ENCODE measurements around the gene SNX3.
A peak's percentile ranks its signal among the peaks of the same experiment; 100 is the strongest.

SNX3 gene

GRCh38 chr6:108171918-108172516 lies 88.8 kb downstream of the SNX3 start:
- Mint-ChIP-seq H3K27me3 (peaks cover 100% of the 10 kb centered on the region), H3K4me3 (no peak overlapping the region), H3K36me3 (no peaks in the 10 kb centered on the region), H3K27ac (no peak overlapping the region), H3K4me1 (peaks cover 61% of the 10 kb centered on the region), H3K9me3 (no peaks in the 10 kb centered on the region)
- ATAC-seq: no peak

- peaks cover 61% of the 10 kb centered on the region for H3K4me1 Mint-ChIP-seq
- H3K27ac Mint-ChIP-seq: no peak overlapping the region
- H3K27me3 Mint-ChIP-seq: peaks cover 100% of the 10 kb centered on the region
- no peaks in the 10 kb centered on the region for H3K36me3 Mint-ChIP-seq
- H3K9me3 Mint-ChIP-seq: no peaks in the 10 kb centered on the region
- ATAC-seq: no peak
- peak overlapping the region; percentile 8 for H3K4me3 Mint-ChIP-seq
Observed at GRCh38 chr6:108171291-108171917, 89.4 kb downstream of the SNX3 start.

- no peak overlapping the region for H3K27ac Mint-ChIP-seq
- no peaks in the 10 kb centered on the region for H3K36me3 Mint-ChIP-seq
- H3K4me1 Mint-ChIP-seq: peaks cover 61% of the 10 kb centered on the region
- H3K9me3 Mint-ChIP-seq: no peaks in the 10 kb centered on the region
- no peak overlapping the region for H3K4me3 Mint-ChIP-seq
- peaks cover 100% of the 10 kb centered on the region for H3K27me3 Mint-ChIP-seq
- ATAC-seq: no peak
Observed at GRCh38 chr6:108170332-108171290, 90.2 kb downstream of the SNX3 start.

GRCh38 chr6:108169464-108170331 lies 91.1 kb downstream of the SNX3 start:
- no peaks in the 10 kb centered on the region for H3K9me3 Mint-ChIP-seq
- H3K4me1 Mint-ChIP-seq: peaks cover 57% of the 10 kb centered on the region
- peaks cover 100% of the 10 kb centered on the region for H3K27me3 Mint-ChIP-seq
- H3K4me3 Mint-ChIP-seq: peak overlapping the region; percentile 72
- H3K27ac Mint-ChIP-seq: no peak overlapping the region
- no peak for ATAC-seq
- H3K36me3 Mint-ChIP-seq: no peaks in the 10 kb centered on the region

- H3K4me1 Mint-ChIP-seq: peaks cover 58% of the 10 kb centered on the region
- no peak overlapping the region for H3K27ac Mint-ChIP-seq
- peak overlapping the region; percentile 72 for H3K4me3 Mint-ChIP-seq
- peaks cover 100% of the 10 kb centered on the region for H3K27me3 Mint-ChIP-seq
- H3K9me3 Mint-ChIP-seq: no peaks in the 10 kb centered on the region
- peak; percentile 45 for ATAC-seq
- H3K36me3 Mint-ChIP-seq: no peaks in the 10 kb centered on the region
Observed at GRCh38 chr6:108168501-108169463, 92.1 kb downstream of the SNX3 start.

- peaks cover 100% of the 10 kb centered on the region for H3K27me3 Mint-ChIP-seq
- H3K4me1 Mint-ChIP-seq: peaks cover 64% of the 10 kb centered on the region
- no peaks in the 10 kb centered on the region for H3K9me3 Mint-ChIP-seq
- H3K36me3 Mint-ChIP-seq: no peaks in the 10 kb centered on the region
- H3K27ac Mint-ChIP-seq: no peak overlapping the region
- peak overlapping the region; percentile 72 for H3K4me3 Mint-ChIP-seq
- ATAC-seq: no peak
Observed at GRCh38 chr6:108168090-108168463, 92.8 kb downstream of the SNX3 start.

GRCh38 chr6:108167449-108168089 lies 93.3 kb downstream of the SNX3 start:
- Mint-ChIP-seq H3K27ac (no peak overlapping the region), H3K27me3 (peaks cover 100% of the 10 kb centered on the region), H3K4me1 (peaks cover 64% of the 10 kb centered on the region), H3K36me3 (no peaks in the 10 kb centered on the region), H3K9me3 (no peaks in the 10 kb centered on the region), H3K4me3 (peak overlapping the region; percentile 72)
- ATAC-seq: no peak

- no peak overlapping the region for H3K27ac Mint-ChIP-seq
- peak overlapping the region; percentile 72 for H3K4me3 Mint-ChIP-seq
- no peak for ATAC-seq
- H3K4me1 Mint-ChIP-seq: peaks cover 64% of the 10 kb centered on the region
- H3K36me3 Mint-ChIP-seq: no peaks in the 10 kb centered on the region
- H3K9me3 Mint-ChIP-seq: no peaks in the 10 kb centered on the region
- H3K27me3 Mint-ChIP-seq: peaks cover 100% of the 10 kb centered on the region
Observed at GRCh38 chr6:108166664-108167448, 94.0 kb downstream of the SNX3 start.

GRCh38 chr6:108165714-108166663 lies 94.9 kb downstream of the SNX3 start, which contains the start of gene NR2E1:
NR2E1 (plus strand) TSS chr6:108166022; CDS start chr6:108166766, 744 bp downstream.
- H3K9me3 Mint-ChIP-seq: no peaks in the 10 kb centered on the region
- H3K4me3 Mint-ChIP-seq: peak within 1 kb of the TSS; percentile 31
- H3K4me1 Mint-ChIP-seq: peaks cover 58% of the 10 kb centered on the region
- ATAC-seq: no peak
- H3K36me3 Mint-ChIP-seq: no peaks in the 10 kb centered on the region
- H3K27me3 Mint-ChIP-seq: peaks cover 100% of the 10 kb centered on the region
- H3K27ac Mint-ChIP-seq: no peak within 1 kb of the TSS

- H3K4me1 Mint-ChIP-seq: peaks cover 54% of the 10 kb centered on the region
- no peak overlapping the region for H3K27ac Mint-ChIP-seq
- peaks cover 100% of the 10 kb centered on the region for H3K27me3 Mint-ChIP-seq
- H3K4me3 Mint-ChIP-seq: peak overlapping the region; percentile 26
- no peaks in the 10 kb centered on the region for H3K9me3 Mint-ChIP-seq
- no peaks in the 10 kb centered on the region for H3K36me3 Mint-ChIP-seq
- no peak for ATAC-seq
Observed at GRCh38 chr6:108164815-108165706, 95.8 kb downstream of the SNX3 start.

- no peaks in the 10 kb centered on the region for H3K9me3 Mint-ChIP-seq
- ATAC-seq: no peak
Observed at GRCh38 chr6:108164543-108164814, 96.4 kb downstream of the SNX3 start.

More at GRCh38 chr6:108164543-108164814, 96.4 kb downstream of the SNX3 start:
- H3K27ac Mint-ChIP-seq: no peak overlapping the region
- no peaks in the 10 kb centered on the region for H3K36me3 Mint-ChIP-seq
- H3K27me3 Mint-ChIP-seq: peaks cover 100% of the 10 kb centered on the region
- H3K4me3 Mint-ChIP-seq: no peak overlapping the region
- H3K4me1 Mint-ChIP-seq: peaks cover 52% of the 10 kb centered on the region

Measured in stimulated activated memory B cell treated with anti-CD40 and anti-IgM and Interleukin-4, amounts not matched to agents 10 μg/mL and 1 μg/mL and 100 μg/mL, for 72 hours (primary cell).